Thymus (tissue), 2 donors: Measurements from ENCODE around the gene CD27. TPM values are rescaled to one million over a fixed set of nuclear protein-coding genes. Genes with fewer than 3 reads are reported as not detected.

Experiments
- polyA plus RNA-seq: library from polyadenylated mRNA; stranded (reverse); fragments of 200-250 nt; gene quantifications from one replicate; pipeline ENCODE4 v1.2.3, GENCODE V29; 2013
- total RNA-seq: library from RNA; stranded (reverse); fragments of 120-200 nt; gene quantifications from one replicate; pipeline ENCODE4 v1.2.4, GENCODE V29; 2013
- donor health status: healthy.

CD27 gene
- total and polyA plus RNA-seq, 2 donors: 42.3 to 75.4 TPM

Other genes starting within 250 kb of the CD27 start
- 50.0 TPM for gene CD9, start 244.6 kb upstream of the CD27 start, total RNA-seq
- gene CD9, start 244.6 kb upstream of the CD27 start, polyA plus RNA-seq: 198 TPM
- gene PLEKHG6, start 134.3 kb upstream of the CD27 start, total RNA-seq: 0.61 TPM
- 7.5 TPM for gene PLEKHG6, start 134.3 kb upstream of the CD27 start, polyA plus RNA-seq
- 29.8 TPM for gene TNFRSF1A, start 102.9 kb upstream of the CD27 start, total RNA-seq
- gene TNFRSF1A, start 102.9 kb upstream of the CD27 start, polyA plus RNA-seq: 61.6 TPM
- gene SCNN1A, start 69.4 kb upstream of the CD27 start, total RNA-seq: 0.61 TPM
- 28.9 TPM for gene SCNN1A, start 69.4 kb upstream of the CD27 start, polyA plus RNA-seq
- gene LTBR, start 60.8 kb upstream of the CD27 start, total RNA-seq: 8.9 TPM
- gene LTBR, start 60.8 kb upstream of the CD27 start, polyA plus RNA-seq: 33.3 TPM
- gene TAPBPL, start 7.1 kb downstream of the CD27 start, total RNA-seq: 60.6 TPM
- gene TAPBPL, start 7.1 kb downstream of the CD27 start, polyA plus RNA-seq: 28.6 TPM
- gene VAMP1, start 25.7 kb downstream of the CD27 start, total RNA-seq: 8.9 TPM
- 17.2 TPM for gene VAMP1, start 25.7 kb downstream of the CD27 start, polyA plus RNA-seq
- 252 TPM for gene MRPL51, start 48.3 kb downstream of the CD27 start, total RNA-seq
- gene MRPL51, start 48.3 kb downstream of the CD27 start, polyA plus RNA-seq: 136 TPM
- gene NCAPD2, start 49.1 kb downstream of the CD27 start, total RNA-seq: 69.6 TPM
- 18.8 TPM for gene NCAPD2, start 49.1 kb downstream of the CD27 start, polyA plus RNA-seq
- 3,026 TPM for gene GAPDH, start 89.6 kb downstream of the CD27 start, total RNA-seq
- gene GAPDH, start 89.6 kb downstream of the CD27 start, polyA plus RNA-seq: 1,220 TPM
- 6.7 TPM for gene IFFO1, start 111.1 kb downstream of the CD27 start, total RNA-seq
- gene IFFO1, start 111.1 kb downstream of the CD27 start, polyA plus RNA-seq: 52.0 TPM
- gene NOP2, start 123.3 kb downstream of the CD27 start, total RNA-seq: 31.1 TPM
- gene NOP2, start 123.3 kb downstream of the CD27 start, polyA plus RNA-seq: 45.5 TPM
- gene CHD4, start 162.4 kb downstream of the CD27 start, total RNA-seq: 177 TPM
- gene CHD4, start 162.4 kb downstream of the CD27 start, polyA plus RNA-seq: 230 TPM
- 2.4 TPM for gene LPAR5, start 191.0 kb downstream of the CD27 start, total RNA-seq
- gene LPAR5, start 191.0 kb downstream of the CD27 start, polyA plus RNA-seq: 3.2 TPM
- gene ACRBP, start 202.5 kb downstream of the CD27 start, total RNA-seq: 2.0 TPM
- 10.5 TPM for gene ACRBP, start 202.5 kb downstream of the CD27 start, polyA plus RNA-seq
- gene ING4, start 218.2 kb downstream of the CD27 start, total RNA-seq: 74.0 TPM
- gene ING4, start 218.2 kb downstream of the CD27 start, polyA plus RNA-seq: 70.0 TPM
- gene ZNF384, start 244.4 kb downstream of the CD27 start, total RNA-seq: 17.2 TPM
- 39.3 TPM for gene ZNF384, start 244.4 kb downstream of the CD27 start, polyA plus RNA-seq